Mammary epithelial cell (primary cell): ENCODE results near the gene MEGF6.

ENCODE experiments used
- EZH2 ChIP-seq: IDR thresholded peaks from 2 replicates; pipeline ENCODE4 v1.6.1; 2012; ENCODE audit warnings: low read length, inconsistent platforms, borderline replicate concordance
- TF ChIP-seq, protein P1 (sequence below), 2 donors: IDR thresholded peaks in 1 of 2; conservative IDR thresholded peaks in 1 of 2; 2 replicates each; pipeline ENCODE4 v1.5.1; 2011 to 2012; ENCODE audit warnings: inconsistent platforms in 2 of 2, low read length in 2 of 2, mild to moderate bottlenecking in 2 of 2, control low read depth in 1 of 2, low read depth in 1 of 2; ENCODE audit not compliant: insufficient read depth in 1 of 2; ENCODE audit errors: extremely low read depth in 1 of 2

DNA sequence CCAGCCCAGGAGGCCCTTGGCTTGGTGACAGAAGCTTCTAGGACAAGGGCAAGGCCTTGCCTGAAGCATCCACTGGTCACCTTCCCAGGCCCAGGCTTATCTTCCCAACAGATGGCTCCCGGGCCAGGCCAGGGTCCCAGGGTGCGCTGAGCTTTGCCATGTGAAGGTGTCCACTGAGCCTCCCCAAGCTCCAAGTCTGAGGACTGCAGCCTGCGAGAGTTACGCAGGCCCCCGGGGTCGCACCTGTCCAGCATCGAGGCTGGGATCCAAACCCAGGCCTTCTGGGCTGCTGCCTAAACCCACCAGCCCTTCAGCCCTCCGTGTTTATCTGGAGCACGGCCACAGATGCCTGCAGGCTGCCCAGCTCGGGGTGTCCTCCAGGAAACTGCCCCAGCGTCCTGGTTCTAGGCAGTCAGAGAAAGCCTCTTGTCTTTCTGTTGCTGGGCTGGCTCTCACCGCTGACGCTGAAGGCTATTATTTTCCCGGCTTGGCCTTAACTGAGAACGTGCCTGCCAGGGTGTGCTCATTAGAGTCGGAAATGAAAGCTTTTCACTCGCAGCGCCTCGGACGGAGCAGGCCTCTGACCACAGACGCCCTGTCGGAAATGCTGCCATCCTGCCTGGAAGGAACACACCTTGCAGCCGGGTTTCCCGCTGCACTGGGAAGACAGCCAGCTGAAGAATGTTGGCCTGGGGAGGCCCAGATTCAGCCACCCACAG is 71.4 kb downstream of the MEGF6 start:
- TF ChIP-seq EZH2 = no peak
- TF ChIP-seq, protein P1, sequence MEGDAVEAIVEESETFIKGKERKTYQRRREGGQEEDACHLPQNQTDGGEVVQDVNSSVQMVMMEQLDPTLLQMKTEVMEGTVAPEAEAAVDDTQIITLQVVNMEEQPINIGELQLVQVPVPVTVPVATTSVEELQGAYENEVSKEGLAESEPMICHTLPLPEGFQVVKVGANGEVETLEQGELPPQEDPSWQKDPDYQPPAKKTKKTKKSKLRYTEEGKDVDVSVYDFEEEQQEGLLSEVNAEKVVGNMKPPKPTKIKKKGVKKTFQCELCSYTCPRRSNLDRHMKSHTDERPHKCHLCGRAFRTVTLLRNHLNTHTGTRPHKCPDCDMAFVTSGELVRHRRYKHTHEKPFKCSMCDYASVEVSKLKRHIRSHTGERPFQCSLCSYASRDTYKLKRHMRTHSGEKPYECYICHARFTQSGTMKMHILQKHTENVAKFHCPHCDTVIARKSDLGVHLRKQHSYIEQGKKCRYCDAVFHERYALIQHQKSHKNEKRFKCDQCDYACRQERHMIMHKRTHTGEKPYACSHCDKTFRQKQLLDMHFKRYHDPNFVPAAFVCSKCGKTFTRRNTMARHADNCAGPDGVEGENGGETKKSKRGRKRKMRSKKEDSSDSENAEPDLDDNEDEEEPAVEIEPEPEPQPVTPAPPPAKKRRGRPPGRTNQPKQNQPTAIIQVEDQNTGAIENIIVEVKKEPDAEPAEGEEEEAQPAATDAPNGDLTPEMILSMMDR (conservative IDR thresholded peaks at IDR 0.05 in 1 of 2, IDR thresholded peaks at IDR 0.05 in 1 of 2; ENCODE audit: extremely low read depth in 1 of 2, insufficient read depth in 1 of 2, low read depth in 1 of 2, low read length in 2 of 2) = no peak
